H1 (cell line): ENCODE results near the gene SPATA32.

Source experiments
- RAD21 ChIP-seq, 2 experiments: IDR thresholded peaks in 1 of 2; conservative IDR thresholded peaks in 1 of 2; 2 replicates each; pipeline ENCODE4 v1.6.1; 2011; ENCODE audit warnings: low read depth in 2 of 2, low read length in 2 of 2, improper control_type of control experiment in 1 of 2, inconsistent platforms in 1 of 2, mild to moderate bottlenecking in 1 of 2, moderate library complexity in 1 of 2
- SP1 ChIP-seq: IDR thresholded peaks from 2 replicates; pipeline ENCODE4 v1.6.1; 2011; ENCODE audit warnings: low read depth, low read length

DNA sequence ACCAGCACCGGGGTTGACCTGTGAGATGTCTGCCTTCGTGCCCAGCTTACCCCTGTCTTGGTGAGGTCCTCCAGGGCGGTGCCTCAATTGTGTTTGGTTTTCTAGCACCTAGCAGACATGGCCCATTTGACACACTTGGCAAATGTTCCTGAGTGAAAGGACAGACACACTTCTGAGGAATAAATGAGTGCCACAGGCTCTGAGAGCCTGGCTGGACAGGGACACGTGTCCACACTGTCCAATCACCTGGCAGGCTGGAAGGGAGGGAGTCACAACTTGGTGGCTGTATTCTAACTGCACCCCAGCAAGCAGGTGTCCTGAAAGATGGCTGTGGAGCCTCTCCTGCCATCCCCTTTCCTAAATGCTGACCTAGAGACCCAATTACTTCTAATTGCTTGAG is 47.5 kb upstream of the SPATA32 start:
- no peak for TF ChIP-seq RAD21 (IDR thresholded peaks at IDR 0.05 in 1 of 2, conservative IDR thresholded peaks at IDR 0.05 in 1 of 2; ENCODE audit: low read depth in 2 of 2, low read length in 2 of 2)
- TF ChIP-seq SP1, result no peak
